ENCODE results near the gene NES. TPM values are rescaled to one million over a fixed set of nuclear protein-coding genes. Genes with fewer than 3 reads are reported as not detected.

Gene NES
- total RNA-seq, 1 experiment from 2014 or later, result 56.3 TPM

- intact Hi-C loops (cut with micrococcal nuclease; ENCODE audit: unreplicated experiment) (no loop called here), in situ Hi-C loops (cut with HindIII; ENCODE audit: low pct_unique_long_range_greater_than_20kb, low sequenced_read_pairs) (no loop called here)
- ChIA-PET CTCF (no interaction called here), POLR2A (interaction anchor here (0.5 kb wide), 1 partner anchor 36 kb away, joined by 4 read pairs; no protein-coding TSS in a partner anchor)
- DNase-seq (ENCODE audit: low read depth, low spot score) (no peak), ATAC-seq (no peak)
- no TSS peak for BruUV-seq (replicated peaks)
- no peaks in the 10 kb centered on the region for H3K27me3 ChIP-seq (ENCODE audit: control insufficient read depth, insufficient read depth, low read length)
- TF ChIP-seq SIN3A (IDR thresholded peaks at IDR 0.05; ENCODE audit: borderline replicate concordance, insufficient read depth, low read depth, low read length) (no peak), REST (IDR thresholded peaks at IDR 0.05; ENCODE audit: insufficient read depth in 1 of 2, low read depth in 2 of 2, low read length in 1 of 2) (no peak), TCF7L2 (IDR thresholded peaks at IDR 0.05; ENCODE audit: low read depth, low read length) (no peak), POLR2AphosphoS5 (IDR thresholded peaks at IDR 0.05; ENCODE audit: low read depth, low read length) (no peak)
- TF ChIP-seq, protein P1, sequence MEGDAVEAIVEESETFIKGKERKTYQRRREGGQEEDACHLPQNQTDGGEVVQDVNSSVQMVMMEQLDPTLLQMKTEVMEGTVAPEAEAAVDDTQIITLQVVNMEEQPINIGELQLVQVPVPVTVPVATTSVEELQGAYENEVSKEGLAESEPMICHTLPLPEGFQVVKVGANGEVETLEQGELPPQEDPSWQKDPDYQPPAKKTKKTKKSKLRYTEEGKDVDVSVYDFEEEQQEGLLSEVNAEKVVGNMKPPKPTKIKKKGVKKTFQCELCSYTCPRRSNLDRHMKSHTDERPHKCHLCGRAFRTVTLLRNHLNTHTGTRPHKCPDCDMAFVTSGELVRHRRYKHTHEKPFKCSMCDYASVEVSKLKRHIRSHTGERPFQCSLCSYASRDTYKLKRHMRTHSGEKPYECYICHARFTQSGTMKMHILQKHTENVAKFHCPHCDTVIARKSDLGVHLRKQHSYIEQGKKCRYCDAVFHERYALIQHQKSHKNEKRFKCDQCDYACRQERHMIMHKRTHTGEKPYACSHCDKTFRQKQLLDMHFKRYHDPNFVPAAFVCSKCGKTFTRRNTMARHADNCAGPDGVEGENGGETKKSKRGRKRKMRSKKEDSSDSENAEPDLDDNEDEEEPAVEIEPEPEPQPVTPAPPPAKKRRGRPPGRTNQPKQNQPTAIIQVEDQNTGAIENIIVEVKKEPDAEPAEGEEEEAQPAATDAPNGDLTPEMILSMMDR (IDR thresholded peaks at IDR 0.05), result no peak
- H3K36me3 ChIP-seq (ENCODE audit: control insufficient read depth, insufficient read depth, low read length), result no peaks in the 10 kb centered on the region
- no peaks in the 10 kb centered on the region for H3K9me3 ChIP-seq (ENCODE audit: control insufficient read depth, insufficient read depth, low read depth, low read length)
- H3K4me1 ChIP-seq (ENCODE audit: control insufficient read depth, insufficient read depth, low read length), result peaks cover 28% of the 10 kb centered on the region
- H3K27ac ChIP-seq (ENCODE audit: low read length), result no peak overlapping the region
- no peak overlapping the region for H3K4me3 ChIP-seq (ENCODE audit: low read depth in 2 of 2, low read length in 2 of 2)
Observed at GRCh38 chr1:156670791-156671190, 6.4 kb downstream of the NES start.

DNA sequence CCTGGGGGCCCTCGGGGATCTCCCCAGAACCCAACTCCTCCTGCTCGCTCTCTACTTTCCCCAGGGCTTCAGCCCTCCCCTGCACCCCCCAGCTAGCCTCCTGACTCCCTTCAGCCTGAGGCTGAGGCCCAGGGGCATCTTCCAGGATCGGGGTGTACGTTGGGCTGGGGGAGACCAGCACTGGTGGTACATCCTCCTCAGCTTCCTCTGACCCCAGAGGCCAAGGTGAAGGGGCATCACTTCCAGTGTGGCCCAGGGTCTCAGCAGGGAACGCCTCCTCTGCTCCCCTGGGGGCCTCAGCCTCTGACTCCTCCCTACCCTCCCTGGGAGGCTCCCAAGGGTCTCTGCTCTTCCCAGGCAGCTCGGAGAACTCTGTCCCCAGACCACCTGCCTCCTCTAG is 6.8 kb downstream of the NES start:
- in situ Hi-C loops (cut with HindIII; ENCODE audit: low pct_unique_long_range_greater_than_20kb, low sequenced_read_pairs) (no loop called here), intact Hi-C loops (cut with micrococcal nuclease; ENCODE audit: unreplicated experiment) (no loop called here)
- H3K9me3 ChIP-seq (ENCODE audit: control insufficient read depth, insufficient read depth, low read depth, low read length), result no peaks in the 10 kb centered on the region
- H3K36me3 ChIP-seq (ENCODE audit: control insufficient read depth, insufficient read depth, low read length), result no peaks in the 10 kb centered on the region
- H3K4me1 ChIP-seq (ENCODE audit: control insufficient read depth, insufficient read depth, low read length), result peaks cover 31% of the 10 kb centered on the region
- no TSS peak for BruUV-seq (replicated peaks)
- ChIA-PET CTCF (interaction anchor here (1.1 kb wide), 1 partner anchor 19 kb away, joined by 3 read pairs; no protein-coding TSS in a partner anchor), POLR2A (interaction anchor here (0.5 to 0.7 kb wide), 2 partner anchors 65 to 1362 kb away, joined by 6 to 12 read pairs; partner anchors contain the start of gene FDPS)
- no peak overlapping the region for H3K4me3 ChIP-seq (ENCODE audit: low read depth in 2 of 2, low read length in 2 of 2)
- no peak for DNase-seq (ENCODE audit: low read depth, low spot score)
- H3K27me3 ChIP-seq (ENCODE audit: control insufficient read depth, insufficient read depth, low read length), result no peaks in the 10 kb centered on the region
- peak overlapping the region; percentile 39; the same call in 1 of the 2 replicates for H3K27ac ChIP-seq (ENCODE audit: low read length)
- TF ChIP-seq POLR2AphosphoS5 (IDR thresholded peaks at IDR 0.05; ENCODE audit: low read depth, low read length) (no peak), SIN3A (IDR thresholded peaks at IDR 0.05; ENCODE audit: borderline replicate concordance, insufficient read depth, low read depth, low read length) (no peak), REST (IDR thresholded peaks at IDR 0.05; ENCODE audit: insufficient read depth in 1 of 2, low read depth in 2 of 2, low read length in 1 of 2) (no peak), TCF7L2 (IDR thresholded peaks at IDR 0.05; ENCODE audit: low read depth, low read length) (no peak)
- TF ChIP-seq, protein P1 (IDR thresholded peaks at IDR 0.05), result no peak
- ATAC-seq, result no peak
